MCF 10A (cell line): ENCODE results near the gene TMEM123. TPM values are rescaled to one million over a fixed set of nuclear protein-coding genes. Genes with fewer than 3 reads are reported as not detected.

Source experiments
- BruUV-seq: library from RNA; stranded (reverse); fragments of 400-500 nt; replicated peaks from 2 replicates; lab custom pipeline; 2021; lab: Mats Ljungman, UMichigan
- CTCF ChIA-PET: fragments of 300-600 bp; sonication (Branson Sonifier 250); formaldehyde crosslinking; extraction: SDS; loops from one replicate; lab custom pipeline; 2021; ENCODE audit warnings: antibody characterized with exemption, inconsistent platforms; lab: Yijun Ruan, JAX
- POLR2A ChIA-PET: fragments of 300-600, 350-650 bp; sonication (Branson Sonifier 250); formaldehyde crosslinking; extraction: SDS; loops from one replicate; lab custom pipeline; 2020; ENCODE audit warnings: antibody characterized with exemption, inconsistent platforms; lab: Yijun Ruan, JAX
- DNase-seq: peaks from one replicate; pipeline ENCODE4 v3.0.0-alpha.2; 2018; ENCODE audit not compliant: unreplicated experiment
- H3K27ac Mint-ChIP-seq: one replicate; pipeline ENCODE4 v1.8.0; 2022; ENCODE audit warnings: mild to moderate bottlenecking, low read depth, mixed read lengths; ENCODE audit not compliant: unreplicated experiment
- H3K27me3 Mint-ChIP-seq: one replicate; pipeline ENCODE4 v1.8.0; 2022; ENCODE audit warnings: mixed read lengths; ENCODE audit not compliant: insufficient read depth, unreplicated experiment
- H3K36me3 Mint-ChIP-seq: one replicate; pipeline ENCODE4 v1.8.0; 2022; ENCODE audit warnings: mild to moderate bottlenecking, moderate library complexity, mixed read lengths; ENCODE audit not compliant: insufficient read depth, unreplicated experiment
- H3K4me1 Mint-ChIP-seq: one replicate; pipeline ENCODE4 v1.8.0; 2022; ENCODE audit warnings: mixed read lengths; ENCODE audit not compliant: insufficient read depth, unreplicated experiment
- H3K4me3 Mint-ChIP-seq: one replicate; pipeline ENCODE4 v1.8.0; 2022; ENCODE audit warnings: mild to moderate bottlenecking, moderate library complexity, mixed read lengths; ENCODE audit not compliant: unreplicated experiment
- H3K9me3 Mint-ChIP-seq: one replicate; pipeline ENCODE4 v1.8.0; 2022; ENCODE audit warnings: mixed read lengths; ENCODE audit not compliant: unreplicated experiment
- intact Hi-C: fragments of 100-400 bp; cut with micrococcal nuclease; formaldehyde crosslinking; loops from 2 replicates; pipeline ENCODE4 v1.14.1; 2022
- total RNA-seq: library from RNA; stranded (reverse); gene quantifications from 2 replicates; pipeline ENCODE4 v1.2.3, GENCODE V29; 2022
- TF ChIP-seq, protein P1 (sequence below): fragments of 200-600 bp; IDR thresholded peaks from one replicate; pipeline ENCODE4 v1.8.0; 2022; ENCODE audit warnings: antibody characterized with exemption, mild to moderate bottlenecking; ENCODE audit not compliant: unreplicated experiment

Gene TMEM123
- total RNA-seq, 1 experiment from 2014 or later: 134 TPM

DNA sequence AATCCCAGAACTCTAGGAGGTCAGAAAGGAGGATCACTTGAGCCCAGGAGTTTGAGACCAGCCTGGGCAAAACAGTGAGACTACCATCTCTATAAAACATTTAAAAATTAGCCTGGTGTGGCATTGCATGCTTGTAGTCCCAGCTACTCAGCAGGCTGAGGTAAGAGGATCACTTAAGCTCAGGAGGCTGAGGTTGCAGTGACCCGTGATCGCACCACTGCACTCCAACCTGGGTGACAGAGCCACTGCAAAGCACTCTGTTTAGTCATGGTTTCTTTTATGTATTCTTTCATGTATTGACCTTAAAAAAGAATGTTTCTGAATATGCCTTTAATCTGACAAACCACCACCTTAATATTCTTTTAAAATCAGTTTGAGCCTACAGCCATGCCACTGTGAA, 53.4 kb downstream of the TMEM123 start:
- no peaks in the 10 kb centered on the region for H3K9me3 Mint-ChIP-seq
- POLR2A ChIA-PET: interaction anchor here (0.7 to 1.3 kb wide), 2 partner anchors 9 to 221 kb away, joined by 3 read pairs; no protein-coding TSS in a partner anchor
- H3K27ac Mint-ChIP-seq: no peak overlapping the region
- H3K27me3 Mint-ChIP-seq: no peaks in the 10 kb centered on the region
- TF ChIP-seq, protein P1, sequence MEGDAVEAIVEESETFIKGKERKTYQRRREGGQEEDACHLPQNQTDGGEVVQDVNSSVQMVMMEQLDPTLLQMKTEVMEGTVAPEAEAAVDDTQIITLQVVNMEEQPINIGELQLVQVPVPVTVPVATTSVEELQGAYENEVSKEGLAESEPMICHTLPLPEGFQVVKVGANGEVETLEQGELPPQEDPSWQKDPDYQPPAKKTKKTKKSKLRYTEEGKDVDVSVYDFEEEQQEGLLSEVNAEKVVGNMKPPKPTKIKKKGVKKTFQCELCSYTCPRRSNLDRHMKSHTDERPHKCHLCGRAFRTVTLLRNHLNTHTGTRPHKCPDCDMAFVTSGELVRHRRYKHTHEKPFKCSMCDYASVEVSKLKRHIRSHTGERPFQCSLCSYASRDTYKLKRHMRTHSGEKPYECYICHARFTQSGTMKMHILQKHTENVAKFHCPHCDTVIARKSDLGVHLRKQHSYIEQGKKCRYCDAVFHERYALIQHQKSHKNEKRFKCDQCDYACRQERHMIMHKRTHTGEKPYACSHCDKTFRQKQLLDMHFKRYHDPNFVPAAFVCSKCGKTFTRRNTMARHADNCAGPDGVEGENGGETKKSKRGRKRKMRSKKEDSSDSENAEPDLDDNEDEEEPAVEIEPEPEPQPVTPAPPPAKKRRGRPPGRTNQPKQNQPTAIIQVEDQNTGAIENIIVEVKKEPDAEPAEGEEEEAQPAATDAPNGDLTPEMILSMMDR: no peak
- H3K36me3 Mint-ChIP-seq: peaks cover 77% of the 10 kb centered on the region
- no TSS peak for BruUV-seq
- DNase-seq: no peak
- CTCF ChIA-PET: interaction anchor here (2.2 to 4.3 kb wide), 4 partner anchors 9 to 267 kb away, joined by 9 to 46 read pairs (median 10); no protein-coding TSS in a partner anchor
- H3K4me1 Mint-ChIP-seq: peaks cover 5% of the 10 kb centered on the region
- intact Hi-C loops: no loop called here
- H3K4me3 Mint-ChIP-seq: no peak overlapping the region

DNA sequence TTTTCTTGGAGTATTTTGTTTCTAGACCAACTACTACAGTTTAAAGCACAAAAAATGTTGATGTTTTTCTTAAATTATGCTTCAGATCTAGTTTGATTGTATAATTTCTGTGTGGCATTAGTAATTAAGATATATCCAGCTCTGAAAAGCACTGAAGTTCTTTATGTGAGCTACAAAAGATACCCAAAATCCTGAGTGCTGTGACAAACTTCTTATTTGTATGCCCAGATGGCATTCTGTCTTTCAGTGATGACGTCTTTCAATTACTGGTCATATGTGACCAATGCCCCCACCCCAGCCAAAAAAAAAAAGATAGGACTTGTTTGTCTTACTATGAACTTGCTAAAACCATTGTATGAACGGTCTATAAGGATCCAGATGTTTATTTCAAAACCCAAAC, 54.3 kb downstream of the TMEM123 start:
- Mint-ChIP-seq H3K4me1 (peaks cover 5% of the 10 kb centered on the region), H3K9me3 (no peaks in the 10 kb centered on the region), H3K36me3 (peaks cover 78% of the 10 kb centered on the region), H3K4me3 (no peak overlapping the region), H3K27me3 (no peaks in the 10 kb centered on the region), H3K27ac (no peak overlapping the region)
- intact Hi-C loops: no loop called here
- ChIA-PET CTCF (interaction anchor here (0.8 to 4.3 kb wide), 5 partner anchors 8 to 268 kb away, joined by 3 to 46 read pairs (median 9); no protein-coding TSS in a partner anchor), POLR2A (no interaction called here)
- TF ChIP-seq, protein P1: no peak
- BruUV-seq: no TSS peak
- DNase-seq: no peak

DNA sequence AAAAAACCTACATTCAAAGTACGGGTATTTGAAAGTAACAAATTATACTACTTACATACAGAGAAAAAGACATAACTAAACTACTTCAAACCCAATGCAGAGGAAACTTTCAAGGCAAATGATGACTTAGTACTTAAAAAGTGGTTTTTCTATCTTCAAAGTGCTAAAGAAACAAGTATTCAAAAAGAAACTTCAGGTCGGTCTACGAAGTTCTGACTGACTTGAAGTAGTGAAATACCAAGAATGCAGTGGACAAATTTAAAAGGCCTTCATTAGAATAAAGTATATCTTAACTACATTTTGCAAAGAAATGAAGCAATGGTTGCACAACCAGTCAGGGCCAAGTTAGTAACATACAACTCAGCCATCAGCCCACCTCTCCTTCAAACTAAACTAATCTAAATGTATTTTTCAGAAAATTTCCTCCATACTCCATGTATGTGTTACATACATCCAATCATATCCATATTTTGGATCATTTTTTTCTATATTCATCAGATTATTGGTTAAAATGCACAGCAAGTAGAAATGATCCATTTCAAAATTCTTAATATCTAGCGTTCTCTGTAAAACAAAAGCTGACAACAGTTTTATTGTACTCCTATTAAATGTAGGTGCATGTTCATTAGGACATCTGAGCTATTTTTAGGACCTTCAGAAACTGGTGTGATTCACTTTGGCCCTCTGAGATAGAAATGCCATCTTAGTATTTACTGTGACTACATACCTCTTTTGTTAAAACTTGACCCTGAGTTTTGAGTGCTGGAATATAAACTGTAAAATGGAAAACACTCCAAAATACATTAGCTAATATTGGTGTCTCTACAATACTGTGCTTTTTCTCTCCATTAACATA, 55.6 kb downstream of the TMEM123 start:
- DNase-seq: no peak
- H3K4me1 Mint-ChIP-seq: peaks cover 5% of the 10 kb centered on the region
- TF ChIP-seq, protein P1: no peak
- ChIA-PET POLR2A (interaction anchor here (0.9 kb wide), 1 partner anchor 83 kb away, joined by 5 read pairs; no protein-coding TSS in a partner anchor), CTCF (interaction anchor here (0.5 to 10.3 kb wide), 6 partner anchors 8 to 269 kb away, joined by 4 to 164 read pairs (median 8); no protein-coding TSS in a partner anchor)
- no TSS peak for BruUV-seq
- H3K27ac Mint-ChIP-seq: no peak overlapping the region
- H3K36me3 Mint-ChIP-seq: peaks cover 78% of the 10 kb centered on the region
- no peak overlapping the region for H3K4me3 Mint-ChIP-seq
- H3K9me3 Mint-ChIP-seq: no peaks in the 10 kb centered on the region
- intact Hi-C loops: no loop called here
- H3K27me3 Mint-ChIP-seq: no peaks in the 10 kb centered on the region

DNA sequence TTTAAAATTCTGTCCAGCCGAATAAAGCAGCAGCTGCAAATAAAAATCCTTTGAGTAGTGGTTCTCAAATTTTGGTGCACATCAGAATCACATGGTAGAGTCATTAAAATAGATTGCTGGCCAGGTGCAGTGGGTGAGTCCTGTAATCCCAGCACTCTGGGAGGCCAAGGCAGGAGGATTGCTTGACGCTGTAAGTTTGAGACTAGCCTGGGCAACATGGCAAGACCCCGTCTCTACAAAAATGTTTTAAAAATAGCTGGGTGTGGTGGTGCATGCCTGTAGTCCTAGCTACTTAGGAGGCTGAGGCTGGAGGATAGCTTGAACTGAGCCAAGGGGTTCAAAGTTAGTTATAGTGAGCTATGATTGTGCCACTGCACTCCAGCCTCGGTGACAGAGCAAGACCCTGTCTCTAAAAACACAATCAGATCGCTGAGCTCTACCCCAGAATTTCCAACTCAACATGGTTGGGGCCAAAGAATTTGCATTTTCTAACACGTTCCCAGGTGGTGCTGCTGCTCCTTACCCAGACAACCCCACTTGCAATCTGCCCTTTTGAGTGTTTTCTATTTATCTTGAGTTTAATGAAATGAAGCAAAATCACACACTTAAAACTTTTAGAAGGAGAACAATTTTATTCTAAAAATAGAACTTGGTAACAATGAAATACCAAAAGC, 56.7 kb downstream of the TMEM123 start:
- no peak for DNase-seq
- TF ChIP-seq, protein P1: no peak
- no TSS peak for BruUV-seq
- ChIA-PET POLR2A (no interaction called here), CTCF (interaction anchor here (0.6 to 10.3 kb wide), 5 partner anchors 11 to 218 kb away, joined by 3 to 164 read pairs (median 4); no protein-coding TSS in a partner anchor)
- H3K36me3 Mint-ChIP-seq: peaks cover 73% of the 10 kb centered on the region
- no peak overlapping the region for H3K27ac Mint-ChIP-seq
- H3K9me3 Mint-ChIP-seq: no peaks in the 10 kb centered on the region
- H3K27me3 Mint-ChIP-seq: no peaks in the 10 kb centered on the region
- intact Hi-C loops: no loop called here
- peaks cover 5% of the 10 kb centered on the region for H3K4me1 Mint-ChIP-seq
- H3K4me3 Mint-ChIP-seq: no peak overlapping the region
